OCI-LY7 (cell line): Measurements from ENCODE around the gene RFX2.

ENCODE experiments used
- EZH2phosphoT487 ChIP-seq: fragments of 200-600 bp; sonication (generic); IDR thresholded peaks from 2 replicates; pipeline ENCODE4 v1.6.1; 2018; ENCODE audit warnings: low read depth, borderline replicate concordance, mild to moderate bottlenecking, mixed run types, antibody characterized with exemption, low read length, moderate library complexity, mixed read lengths
- TF ChIP-seq, protein P1 (sequence below): fragments of 200-600 bp; sonication (generic); conservative IDR thresholded peaks from 2 replicates; pipeline ENCODE4 v1.5.1; 2014; ENCODE audit warnings: mild to moderate bottlenecking, antibody characterized with exemption, low read length, moderate library complexity, mixed read lengths

DNA sequence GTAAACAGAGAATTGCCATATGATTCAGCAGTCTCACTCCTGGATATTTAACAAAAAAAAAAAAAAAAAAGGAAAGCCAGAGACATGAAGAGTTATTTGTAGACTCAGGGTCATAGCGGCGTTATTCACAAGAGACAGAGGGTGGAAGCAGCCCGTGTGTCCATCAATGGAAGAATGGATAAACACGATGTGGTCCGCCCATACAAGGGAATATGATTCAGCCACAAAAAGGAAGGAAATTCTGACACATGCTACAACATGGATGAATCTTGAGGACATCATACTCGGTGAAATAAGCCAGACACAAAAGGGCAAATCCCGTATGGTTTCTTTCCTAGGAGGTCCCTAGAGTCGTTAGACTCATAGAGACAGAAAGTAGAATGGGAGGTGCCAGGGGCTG is 40.0 kb upstream of the RFX2 start:
- TF ChIP-seq, protein P1, sequence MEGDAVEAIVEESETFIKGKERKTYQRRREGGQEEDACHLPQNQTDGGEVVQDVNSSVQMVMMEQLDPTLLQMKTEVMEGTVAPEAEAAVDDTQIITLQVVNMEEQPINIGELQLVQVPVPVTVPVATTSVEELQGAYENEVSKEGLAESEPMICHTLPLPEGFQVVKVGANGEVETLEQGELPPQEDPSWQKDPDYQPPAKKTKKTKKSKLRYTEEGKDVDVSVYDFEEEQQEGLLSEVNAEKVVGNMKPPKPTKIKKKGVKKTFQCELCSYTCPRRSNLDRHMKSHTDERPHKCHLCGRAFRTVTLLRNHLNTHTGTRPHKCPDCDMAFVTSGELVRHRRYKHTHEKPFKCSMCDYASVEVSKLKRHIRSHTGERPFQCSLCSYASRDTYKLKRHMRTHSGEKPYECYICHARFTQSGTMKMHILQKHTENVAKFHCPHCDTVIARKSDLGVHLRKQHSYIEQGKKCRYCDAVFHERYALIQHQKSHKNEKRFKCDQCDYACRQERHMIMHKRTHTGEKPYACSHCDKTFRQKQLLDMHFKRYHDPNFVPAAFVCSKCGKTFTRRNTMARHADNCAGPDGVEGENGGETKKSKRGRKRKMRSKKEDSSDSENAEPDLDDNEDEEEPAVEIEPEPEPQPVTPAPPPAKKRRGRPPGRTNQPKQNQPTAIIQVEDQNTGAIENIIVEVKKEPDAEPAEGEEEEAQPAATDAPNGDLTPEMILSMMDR: no peak
- no peak for TF ChIP-seq EZH2phosphoT487
